GM19193 (cell line): ENCODE measurements around the gene HOXD9.

Experiments used
- POLR2A ChIP-seq: IDR thresholded peaks from 4 replicates; pipeline ENCODE4 v1.6.1; 2011; ENCODE audit not compliant: insufficient read depth, insufficient read length; ENCODE audit errors: extremely low read depth

HOXD9 gene

GRCh38 chr2:176122683-176123410, at the start of gene HOXD9:
HOXD9 (plus strand) TSS chr2:176122719; CDS start chr2:176122769, 50 bp downstream.
- no peak for TF ChIP-seq POLR2A

GRCh38 chr2:176072951-176073904, 49.3 kb upstream of the HOXD9 start:
- no peak for TF ChIP-seq POLR2A

- no peak for TF ChIP-seq POLR2A
Measured at GRCh38 chr2:176074919-176075425, 47.5 kb upstream of the HOXD9 start.

DNA sequence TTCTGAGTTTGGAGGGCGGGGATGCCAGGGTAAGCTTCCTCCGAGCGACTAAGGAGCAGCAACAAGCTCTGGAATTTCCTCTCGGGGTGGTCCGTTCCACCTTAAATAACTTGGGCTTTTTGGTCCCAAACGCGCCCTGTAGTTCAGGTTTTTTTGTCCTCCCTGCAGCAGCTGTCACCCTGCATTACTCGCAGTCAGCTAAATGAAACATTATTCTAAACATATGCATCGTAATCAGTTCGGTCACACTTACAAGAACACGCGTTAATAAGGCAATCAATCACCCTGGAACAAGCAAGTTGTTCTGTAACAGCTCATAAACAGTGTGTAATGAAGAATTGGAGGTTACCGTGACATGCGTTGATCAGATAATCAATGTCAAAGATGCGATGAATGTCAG, 47.0 kb upstream of the HOXD9 start:
- TF ChIP-seq POLR2A: no peak

DNA sequence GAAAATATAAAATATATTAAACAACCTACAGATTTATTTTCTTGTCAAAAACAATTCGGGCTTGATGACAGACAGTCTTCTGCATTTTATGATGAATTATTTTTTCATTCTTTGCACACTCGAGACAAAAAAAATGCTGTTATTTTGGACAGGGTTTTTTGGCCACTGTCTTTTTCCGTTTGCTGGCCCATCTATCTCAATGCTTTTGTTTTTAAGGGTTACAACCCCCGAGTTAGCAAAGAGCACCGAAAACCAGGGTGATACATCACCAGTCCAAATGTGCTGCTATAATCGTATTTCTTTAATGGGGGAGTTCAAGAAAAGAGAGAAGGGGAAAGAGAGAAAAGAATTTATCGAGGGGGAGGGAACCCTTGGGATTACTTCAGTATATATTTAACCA, 46.5 kb upstream of the HOXD9 start:
- TF ChIP-seq POLR2A: no peak

DNA sequence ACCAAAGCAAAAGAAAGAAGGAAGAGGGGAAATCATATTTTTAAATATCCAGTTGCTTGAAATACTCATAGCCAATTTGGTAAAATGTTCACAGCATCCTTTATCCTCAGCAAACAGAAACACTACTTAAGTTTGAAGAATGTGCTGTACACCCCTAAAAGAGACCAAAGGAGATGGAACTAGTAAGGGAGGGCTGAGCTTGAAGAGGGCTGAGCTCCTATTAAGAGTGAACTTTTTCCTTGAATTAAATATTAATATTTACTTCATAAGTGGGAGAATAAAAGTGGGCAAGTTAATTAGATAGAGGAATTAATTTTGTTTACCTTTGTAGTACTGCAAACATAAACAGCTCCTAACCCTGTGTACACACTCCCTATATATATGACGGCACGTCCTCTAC, 45.7 kb upstream of the HOXD9 start:
- TF ChIP-seq POLR2A: no peak

- no peak for TF ChIP-seq POLR2A
Measured at GRCh38 chr2:176078541-176079284, 43.8 kb upstream of the HOXD9 start.

GRCh38 chr2:176079285-176079830, 43.2 kb upstream of the HOXD9 start:
- no peak for TF ChIP-seq POLR2A

- TF ChIP-seq POLR2A: no peak
Measured at GRCh38 chr2:176079831-176080539, 42.5 kb upstream of the HOXD9 start.

DNA sequence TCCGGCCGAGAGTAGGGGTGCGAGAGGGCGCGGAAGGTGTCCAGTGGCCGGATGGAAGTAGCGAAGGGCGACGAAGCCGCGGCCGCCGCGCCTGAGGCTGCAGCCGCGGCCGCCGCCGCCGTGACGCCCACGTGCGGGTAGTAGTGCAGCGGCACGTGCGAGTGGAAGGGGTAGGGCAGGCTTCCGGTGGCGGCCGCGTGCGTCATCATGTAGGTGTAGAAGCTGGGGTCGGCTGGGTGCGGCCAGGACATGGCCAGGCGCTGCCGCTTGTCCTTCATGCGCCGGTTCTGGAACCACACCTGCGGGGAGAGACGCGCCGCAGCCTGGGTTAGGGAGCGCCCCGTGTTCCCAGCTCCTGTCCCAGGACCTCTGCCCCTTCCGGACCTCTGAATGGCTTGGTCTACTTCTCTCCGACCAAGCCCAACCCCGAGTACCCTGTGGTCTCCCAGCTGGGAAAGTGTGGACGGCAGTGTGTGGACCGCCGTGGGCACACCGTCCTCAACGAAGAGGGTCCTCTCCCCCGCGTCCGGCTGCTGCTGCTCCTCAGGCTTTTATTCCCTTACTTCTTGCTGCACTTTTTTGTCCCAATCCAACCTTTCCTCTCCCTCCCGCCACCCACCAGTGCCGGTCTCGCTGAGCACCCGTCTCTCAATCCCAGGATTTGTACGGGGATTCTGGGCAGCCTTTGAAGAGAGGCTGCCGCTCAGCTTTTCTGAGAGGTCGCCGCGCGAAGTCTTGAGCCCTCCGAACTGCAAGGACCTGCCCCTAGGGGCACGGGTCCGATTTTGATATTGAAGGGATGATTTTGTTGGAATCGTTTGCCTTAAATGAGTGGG, 41.8 kb upstream of the HOXD9 start:
- TF ChIP-seq POLR2A: no peak

DNA sequence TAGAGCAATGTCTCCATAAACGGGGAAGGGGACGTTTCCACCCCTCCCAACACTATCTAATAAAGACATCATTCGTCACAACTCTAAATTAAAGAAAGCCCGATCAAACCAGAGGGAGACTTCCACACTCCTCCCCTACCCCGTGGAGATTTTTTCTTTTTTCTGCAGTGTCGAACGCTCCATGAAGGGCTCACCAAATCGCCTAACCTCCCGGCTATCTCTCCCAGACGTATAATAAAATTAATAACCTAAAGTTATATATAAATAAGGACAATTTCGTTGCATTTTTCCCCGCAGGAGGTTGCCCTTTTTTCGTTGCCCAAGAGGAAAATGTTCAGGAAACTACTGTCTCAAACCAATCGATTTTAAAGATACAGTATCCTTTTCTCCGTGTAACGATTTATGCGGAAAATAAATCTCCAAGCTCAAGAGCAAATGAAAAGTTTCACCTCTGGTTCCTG, 41.1 kb upstream of the HOXD9 start:
- no peak for TF ChIP-seq POLR2A

DNA sequence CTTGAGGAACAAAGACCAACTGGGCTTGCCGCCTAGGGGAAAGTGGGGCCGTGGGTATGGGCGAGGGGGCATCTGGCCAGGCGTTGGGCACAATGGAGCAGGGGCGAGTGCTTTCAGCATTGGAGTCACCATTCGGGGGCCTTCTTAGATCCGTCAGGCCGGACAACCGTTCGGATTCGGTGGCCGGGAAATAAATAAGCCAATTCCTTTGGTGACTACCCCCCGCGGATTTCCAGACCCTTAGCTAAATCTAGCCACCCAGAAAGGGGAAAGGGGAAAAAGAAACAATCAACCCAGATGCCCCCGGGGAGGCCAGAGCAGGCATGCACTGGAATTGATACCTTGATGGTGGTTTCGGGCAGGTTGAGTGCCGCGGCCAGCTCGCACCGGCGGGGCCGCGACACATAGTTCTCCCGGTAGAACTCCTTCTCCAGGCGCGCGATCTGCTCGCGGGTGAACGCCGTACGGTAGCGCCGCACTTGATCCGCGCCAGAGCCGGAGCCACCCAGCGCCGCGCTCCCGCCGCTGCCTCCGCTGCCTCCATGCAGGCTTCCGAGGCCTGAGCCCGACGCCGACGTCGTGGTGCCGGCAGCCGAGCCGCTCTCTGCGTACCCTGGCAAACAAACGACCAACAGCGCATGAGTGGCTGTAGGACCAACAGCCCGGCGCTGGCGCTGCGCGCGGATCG, 40.5 kb upstream of the HOXD9 start:
- no peak for TF ChIP-seq POLR2A

GRCh38 chr2:176082525-176082823, 40.0 kb upstream of the HOXD9 start:
- TF ChIP-seq POLR2A: no peak
